Memory B cell (primary cell): Measurements from ENCODE around the gene CDHR1.

Experiments
- ATAC-seq: fragments of 150-1000 bp; cut with Tn5 transposase; 2 replicates; pipeline ENCODE4 v1.10.0; 2021; ENCODE audit warnings: low read depth, mild to moderate bottlenecking, moderate library complexity
- DNase-seq, 2 donors: peaks; one replicate each; pipeline ENCODE4 v3.0.0; 2022; ENCODE audit warnings: low spot score in 2 of 2
- H3K27ac Mint-ChIP-seq: one replicate; pipeline ENCODE4 v1.8.0; 2022; ENCODE audit warnings: mild to moderate bottlenecking, moderate library complexity, mixed read lengths
- H3K27me3 Mint-ChIP-seq: one replicate; pipeline ENCODE4 v1.8.0; 2022; ENCODE audit warnings: mixed read lengths
- H3K36me3 Mint-ChIP-seq: one replicate; pipeline ENCODE4 v1.8.0; 2022; ENCODE audit warnings: mild to moderate bottlenecking, mixed read lengths
- H3K4me1 Mint-ChIP-seq: one replicate; pipeline ENCODE4 v1.8.0; 2022; ENCODE audit warnings: mixed read lengths
- H3K4me3 Mint-ChIP-seq: one replicate; pipeline ENCODE4 v1.8.0; 2022; ENCODE audit warnings: mild to moderate bottlenecking, moderate library complexity, mixed read lengths
- H3K9me3 Mint-ChIP-seq: one replicate; pipeline ENCODE4 v1.8.0; 2022; ENCODE audit warnings: mixed read lengths

Gene CDHR1

GRCh38 chr10:84238909-84239308 lies 44.6 kb downstream of the CDHR1 start:
- no peak for ATAC-seq
- no peaks in the 10 kb centered on the region for H3K36me3 Mint-ChIP-seq
- peaks cover 8% of the 10 kb centered on the region for H3K27me3 Mint-ChIP-seq
- no peak for DNase-seq
- H3K4me1 Mint-ChIP-seq = no peaks in the 10 kb centered on the region
- H3K4me3 Mint-ChIP-seq = no peak overlapping the region
- H3K27ac Mint-ChIP-seq = no peak overlapping the region
- no peaks in the 10 kb centered on the region for H3K9me3 Mint-ChIP-seq

- no peak within 1 kb of the TSS for H3K27ac Mint-ChIP-seq
- H3K4me1 Mint-ChIP-seq = no peaks in the 10 kb centered on the region
These were observed 47.0 kb downstream of the CDHR1 start, which contains the start of gene LRIT1 for GRCh38 chr10:84241185-84241790. Gene LRIT1 (minus strand): TSS chr10:84241546. CDS start chr10:84241439, 107 bp downstream.

GRCh38 chr10:84243759-84244158 lies 49.4 kb downstream of the CDHR1 start:
- Mint-ChIP-seq H3K36me3 (no peaks in the 10 kb centered on the region), H3K9me3 (no peaks in the 10 kb centered on the region), H3K4me1 (no peaks in the 10 kb centered on the region), H3K4me3 (no peak overlapping the region), H3K27me3 (peaks cover 11% of the 10 kb centered on the region), H3K27ac (no peak overlapping the region)
- DNase-seq (no peak), ATAC-seq (no peak)

More at GRCh38 chr10:84241185-84241790, 47.0 kb downstream of the CDHR1 start, which contains the start of gene LRIT1:
- Mint-ChIP-seq H3K9me3 (no peaks in the 10 kb centered on the region), H3K27me3 (peaks cover 8% of the 10 kb centered on the region), H3K36me3 (no peaks in the 10 kb centered on the region), H3K4me3 (no peak within 1 kb of the TSS)
- ATAC-seq (no peak), DNase-seq (no peak)

- Mint-ChIP-seq H3K27ac (no peak within 1 kb of the TSS), H3K9me3 (no peaks in the 10 kb centered on the region), H3K4me3 (no peak within 1 kb of the TSS), H3K4me1 (no peaks in the 10 kb centered on the region), H3K36me3 (no peaks in the 10 kb centered on the region), H3K27me3 (peaks cover 8% of the 10 kb centered on the region)
- DNase-seq = no peak
- no peak for ATAC-seq
These were observed 50.4 kb downstream of the CDHR1 start, which contains the start of gene RGR for GRCh38 chr10:84244651-84245270. Gene RGR (plus strand): TSS chr10:84245053. CDS start chr10:84245091, 38 bp downstream.

DNA sequence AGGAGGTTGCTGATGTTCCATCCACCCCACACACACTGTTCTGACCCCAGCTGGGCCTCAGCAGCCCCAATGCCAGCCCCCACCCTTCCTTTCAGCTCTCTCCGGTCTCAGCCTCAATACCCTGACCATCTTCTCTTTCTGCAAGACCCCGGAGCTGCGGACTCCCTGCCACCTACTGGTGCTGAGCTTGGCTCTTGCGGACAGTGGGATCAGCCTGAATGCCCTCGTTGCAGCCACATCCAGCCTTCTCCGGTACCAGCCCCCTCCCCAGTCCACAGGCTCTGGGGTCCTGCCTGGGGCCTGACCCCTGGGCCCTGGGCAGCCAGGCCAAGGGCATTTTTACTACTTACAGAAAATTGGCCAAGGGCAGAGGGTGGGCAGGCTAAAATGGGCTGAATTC lies 53.2 kb downstream of the CDHR1 start:
- no peak for ATAC-seq
- Mint-ChIP-seq H3K4me3 (no peak overlapping the region), H3K9me3 (no peaks in the 10 kb centered on the region), H3K27me3 (peaks cover 5% of the 10 kb centered on the region), H3K36me3 (no peaks in the 10 kb centered on the region), H3K27ac (no peak overlapping the region), H3K4me1 (no peaks in the 10 kb centered on the region)
- DNase-seq = no peak

GRCh38 chr10:84248794-84249193 lies 54.5 kb downstream of the CDHR1 start:
- ATAC-seq (no peak), DNase-seq (no peak)
- Mint-ChIP-seq H3K27me3 (peaks cover 5% of the 10 kb centered on the region), H3K4me3 (no peak overlapping the region), H3K9me3 (no peaks in the 10 kb centered on the region), H3K27ac (no peak overlapping the region), H3K4me1 (no peaks in the 10 kb centered on the region), H3K36me3 (no peaks in the 10 kb centered on the region)

GRCh38 chr10:84254552-84255478 lies 60.5 kb downstream of the CDHR1 start:
- no peak overlapping the region for H3K4me3 Mint-ChIP-seq
- H3K36me3 Mint-ChIP-seq = no peaks in the 10 kb centered on the region
- H3K27ac Mint-ChIP-seq = no peak overlapping the region
- no peaks in the 10 kb centered on the region for H3K9me3 Mint-ChIP-seq
- H3K4me1 Mint-ChIP-seq = peaks cover 5% of the 10 kb centered on the region
- peaks cover 5% of the 10 kb centered on the region for H3K27me3 Mint-ChIP-seq
- no peak for ATAC-seq
- DNase-seq = no peak

DNA sequence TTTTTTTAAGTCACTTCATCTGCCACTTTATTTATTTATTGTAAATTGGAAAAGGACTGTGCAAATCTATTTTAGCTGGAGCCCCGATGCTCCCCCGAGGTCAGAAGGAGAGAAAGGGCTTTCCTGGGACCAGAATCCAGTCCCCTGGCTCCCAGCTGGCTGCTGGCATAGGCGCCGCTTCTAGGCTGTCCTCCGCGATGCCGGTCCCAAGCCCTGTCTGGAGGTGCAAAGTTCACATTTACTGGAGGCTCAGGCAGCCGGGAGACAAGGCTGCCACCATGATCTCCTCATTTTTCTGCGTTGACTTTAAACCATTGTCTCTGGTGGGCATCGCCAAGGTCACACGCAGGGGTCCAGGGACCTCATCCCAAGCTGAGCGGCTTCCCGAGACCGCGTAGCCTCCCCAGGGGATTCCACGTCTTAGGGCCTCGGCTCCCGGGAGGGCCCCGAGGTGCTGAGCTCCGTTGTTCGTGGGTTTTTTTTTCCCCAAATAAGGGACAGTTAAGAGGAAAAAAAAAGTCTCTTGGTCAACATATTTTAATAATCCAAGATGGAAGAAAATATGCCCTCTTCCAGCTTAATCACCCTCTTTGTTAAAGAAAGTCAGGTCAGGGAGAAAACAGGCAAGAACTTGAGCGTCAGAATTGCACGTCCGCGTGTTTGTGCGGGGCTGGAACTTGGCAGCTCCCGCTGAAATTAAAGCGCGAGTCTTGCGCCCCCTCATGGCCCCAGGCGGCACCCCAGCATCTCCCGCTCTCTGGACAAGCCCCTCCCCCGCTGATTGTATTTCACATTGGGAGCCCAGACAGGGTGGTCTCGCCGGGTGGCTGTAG lies 62.4 kb downstream of the CDHR1 start:
- H3K27me3 Mint-ChIP-seq = peaks cover 5% of the 10 kb centered on the region
- H3K9me3 Mint-ChIP-seq = no peaks in the 10 kb centered on the region
- peaks cover 5% of the 10 kb centered on the region for H3K4me1 Mint-ChIP-seq
- H3K36me3 Mint-ChIP-seq = no peaks in the 10 kb centered on the region
- H3K4me3 Mint-ChIP-seq = no peak overlapping the region
- peak in 1 of 2 donors; percentile 9 for DNase-seq
- peak; percentile 57 for ATAC-seq
- no peak overlapping the region for H3K27ac Mint-ChIP-seq

DNA sequence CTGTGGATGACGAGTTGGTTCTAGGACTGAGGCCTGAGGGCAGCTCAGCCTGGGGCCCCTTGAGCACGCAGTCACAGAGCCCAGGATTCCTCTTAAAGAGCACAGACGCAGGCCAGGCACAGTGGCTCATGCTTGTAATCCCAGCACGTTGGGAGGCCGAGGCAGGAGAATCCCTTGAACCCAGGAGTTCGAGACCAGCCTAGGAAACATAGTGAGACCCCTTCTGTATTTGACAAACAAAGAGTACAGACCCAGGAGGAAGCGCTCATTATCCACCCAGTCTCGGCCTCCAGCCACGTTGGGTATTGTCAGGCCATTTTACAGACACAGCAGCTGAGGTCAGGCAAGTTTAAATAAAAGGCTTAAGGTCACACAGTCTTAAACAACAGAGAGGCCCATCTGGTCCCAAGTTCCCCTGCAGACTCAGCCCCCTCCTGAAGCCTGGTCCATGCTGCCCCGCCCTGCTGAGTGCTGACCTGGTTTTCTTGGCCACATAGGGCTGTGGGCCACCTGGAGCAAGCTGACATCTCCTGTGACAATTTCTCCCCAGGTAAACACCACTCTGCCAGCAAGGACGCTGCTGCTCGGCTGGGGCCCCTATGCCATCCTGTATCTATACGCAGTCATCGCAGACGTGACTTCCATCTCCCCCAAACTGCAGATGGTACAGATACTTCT lies 63.1 kb downstream of the CDHR1 start:
- no peak overlapping the region for H3K27ac Mint-ChIP-seq
- peaks cover 7% of the 10 kb centered on the region for H3K27me3 Mint-ChIP-seq
- H3K4me1 Mint-ChIP-seq = peaks cover 5% of the 10 kb centered on the region
- no peaks in the 10 kb centered on the region for H3K9me3 Mint-ChIP-seq
- H3K36me3 Mint-ChIP-seq = no peaks in the 10 kb centered on the region
- DNase-seq (no peak), ATAC-seq (no peak)
- no peak overlapping the region for H3K4me3 Mint-ChIP-seq

GRCh38 chr10:84258034-84258695 lies 63.8 kb downstream of the CDHR1 start:
- peaks cover 5% of the 10 kb centered on the region for H3K4me1 Mint-ChIP-seq
- no peak overlapping the region for H3K4me3 Mint-ChIP-seq
- DNase-seq (no peak), ATAC-seq (no peak)
- H3K9me3 Mint-ChIP-seq = no peaks in the 10 kb centered on the region
- H3K27ac Mint-ChIP-seq = no peak overlapping the region
- peaks cover 9% of the 10 kb centered on the region for H3K27me3 Mint-ChIP-seq
- no peaks in the 10 kb centered on the region for H3K36me3 Mint-ChIP-seq

- DNase-seq (no peak), ATAC-seq (no peak)
- Mint-ChIP-seq H3K36me3 (no peaks in the 10 kb centered on the region), H3K4me1 (peaks cover 9% of the 10 kb centered on the region), H3K4me3 (no peak overlapping the region), H3K9me3 (no peaks in the 10 kb centered on the region), H3K27ac (no peak overlapping the region), H3K27me3 (peaks cover 16% of the 10 kb centered on the region)
These were observed 67.0 kb downstream of the CDHR1 start for GRCh38 chr10:84261236-84261915.

DNA sequence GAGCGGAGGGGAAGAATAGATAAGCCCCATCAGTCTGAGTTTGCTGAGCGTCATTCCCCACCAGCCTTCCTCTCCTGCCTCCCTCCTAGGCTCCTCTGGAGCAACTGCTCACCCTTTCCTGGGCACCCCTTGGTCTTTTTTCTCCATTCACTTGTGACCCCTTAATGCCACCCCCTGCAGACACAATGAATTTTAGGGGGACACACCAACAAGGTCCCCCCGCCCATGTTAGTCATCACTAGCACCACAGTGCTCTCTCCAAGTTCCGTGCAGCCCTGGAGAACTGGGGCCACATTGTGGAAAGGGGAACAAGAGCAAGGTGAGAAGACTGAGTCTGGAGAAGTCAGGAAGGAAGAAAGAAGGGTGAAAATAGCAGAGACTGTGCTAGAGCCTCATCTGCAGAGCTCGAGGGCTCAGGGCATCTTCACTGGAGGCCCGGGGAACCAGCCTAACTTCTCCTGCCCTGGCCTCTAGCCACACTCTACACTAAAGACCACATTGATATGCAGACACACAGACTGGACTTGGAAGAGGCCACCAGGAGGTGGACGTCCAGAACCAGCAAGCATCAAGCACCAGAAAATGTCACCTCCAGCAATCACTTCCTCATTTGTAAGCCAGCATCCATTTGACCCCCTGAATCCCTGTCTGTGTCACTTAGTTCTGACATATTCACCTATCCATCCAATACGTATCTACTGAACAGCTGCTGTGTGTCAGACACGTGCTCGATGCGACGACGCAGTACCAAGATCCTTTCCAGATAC lies 68.0 kb downstream of the CDHR1 start:
- no peak for ATAC-seq

More for the DNA sequence above, 68.0 kb downstream of the CDHR1 start:
- H3K27me3 Mint-ChIP-seq = peaks cover 16% of the 10 kb centered on the region
- H3K27ac Mint-ChIP-seq = no peak overlapping the region
- peaks cover 7% of the 10 kb centered on the region for H3K4me1 Mint-ChIP-seq
- no peak overlapping the region for H3K4me3 Mint-ChIP-seq
- H3K9me3 Mint-ChIP-seq = no peaks in the 10 kb centered on the region
- DNase-seq = no peak
- no peaks in the 10 kb centered on the region for H3K36me3 Mint-ChIP-seq
